H9 (cell line): Measurements from ENCODE around the gene H2BK1. TPM values are rescaled to one million over a fixed set of nuclear protein-coding genes. Genes with fewer than 3 reads are reported as not detected.

Source experiments
- DNase-seq: peaks from one replicate; pipeline ENCODE4 v3.0.0-alpha.2; 2017
- H2AFZ ChIP-seq: one replicate; pipeline ENCODE4 v1.6.1; 2013; ENCODE audit warnings: mild to moderate bottlenecking, low read length, control low read depth, moderate library complexity
- H2AK5ac ChIP-seq: 2 replicates; pipeline ENCODE4 v1.6.1; 2013; ENCODE audit warnings: low read length, control low read depth, mixed read lengths; ENCODE audit not compliant: insufficient read length
- H2BK120ac ChIP-seq: one replicate; pipeline ENCODE4 v1.6.1; 2013; ENCODE audit warnings: low read depth, mild to moderate bottlenecking, low read length, control low read depth, inconsistent platforms; ENCODE audit not compliant: poor library complexity, severe bottlenecking
- H2BK12ac ChIP-seq: 2 replicates; pipeline ENCODE4 v1.6.1; 2013; ENCODE audit warnings: low read length, control low read depth, mixed read lengths, low read depth; ENCODE audit not compliant: insufficient read length
- H2BK15ac ChIP-seq: 2 replicates; pipeline ENCODE4 v1.6.1; 2013; ENCODE audit warnings: low read depth, low read length, control low read depth
- H2BK20ac ChIP-seq: one replicate; pipeline ENCODE4 v1.6.1; 2013; ENCODE audit warnings: low read depth, mild to moderate bottlenecking, low read length, control low read depth, inconsistent platforms; ENCODE audit not compliant: poor library complexity, severe bottlenecking
- H2BK5ac ChIP-seq: 2 replicates; pipeline ENCODE4 v1.6.1; 2013; ENCODE audit warnings: low read length, control low read depth, mixed read lengths; ENCODE audit not compliant: insufficient read length
- H3K14ac ChIP-seq: 2 replicates; pipeline ENCODE4 v1.6.1; 2013; ENCODE audit warnings: low read length, control low read depth; ENCODE audit not compliant: insufficient read depth
- H3K18ac ChIP-seq: 2 replicates; pipeline ENCODE4 v1.6.1; 2013; ENCODE audit warnings: low read depth, mild to moderate bottlenecking, mixed read lengths, low read length, control low read depth; ENCODE audit not compliant: insufficient read length
- H3K23ac ChIP-seq: 2 replicates; pipeline ENCODE4 v1.6.1; 2013; ENCODE audit warnings: low read length, control low read depth, mixed read lengths, low read depth; ENCODE audit not compliant: insufficient read length
- H3K23me2 ChIP-seq: 2 replicates; pipeline ENCODE4 v1.6.1; 2013; ENCODE audit warnings: low read depth, mild to moderate bottlenecking, mixed read lengths, low read length, control low read depth; ENCODE audit not compliant: insufficient read length, poor library complexity, severe bottlenecking
- H3K27ac ChIP-seq: 2 replicates; pipeline ENCODE4 v1.5.1; 2013; ENCODE audit warnings: low read length, control low read depth, mixed read lengths, low read depth; ENCODE audit not compliant: insufficient read length
- H3K27me3 ChIP-seq: 2 replicates; pipeline ENCODE4 v1.6.1; 2013; ENCODE audit warnings: low read length, control low read depth, inconsistent platforms; ENCODE audit not compliant: insufficient read depth
- H3K4ac ChIP-seq: 2 replicates; pipeline ENCODE4 v1.6.1; 2013; ENCODE audit warnings: low read depth, mild to moderate bottlenecking, control low read depth, inconsistent platforms, low read length, moderate library complexity
- H3K4me1 ChIP-seq: 2 replicates; pipeline ENCODE4 v1.6.1; 2013; ENCODE audit warnings: low read length, control low read depth, inconsistent platforms; ENCODE audit not compliant: insufficient read depth
- H3K4me2 ChIP-seq: 2 replicates; pipeline ENCODE4 v1.6.1; 2013; ENCODE audit warnings: low read length, control low read depth, mixed read lengths; ENCODE audit not compliant: insufficient read length, insufficient read depth
- H3K56ac ChIP-seq: 2 replicates; pipeline ENCODE4 v1.6.1; 2013; ENCODE audit warnings: low read depth, mild to moderate bottlenecking, mixed read lengths, low read length, control low read depth; ENCODE audit not compliant: insufficient read length
- H3K79me1 ChIP-seq: 2 replicates; pipeline ENCODE4 v1.6.1; 2013; ENCODE audit warnings: low read depth, mild to moderate bottlenecking, moderate library complexity, low read length, control low read depth, inconsistent platforms; ENCODE audit not compliant: insufficient read depth, poor library complexity, severe bottlenecking
- H3K79me2 ChIP-seq: 2 replicates; pipeline ENCODE4 v1.6.1; 2013; ENCODE audit warnings: low read length, control low read depth, inconsistent platforms; ENCODE audit not compliant: insufficient read depth
- H3K9ac ChIP-seq: 2 replicates; pipeline ENCODE4 v1.6.1; 2013; ENCODE audit warnings: low read length, control low read depth, mixed read lengths; ENCODE audit not compliant: insufficient read length; ENCODE audit errors: extremely low read depth
- H3K9me3 ChIP-seq: one replicate; pipeline ENCODE4 v1.6.1; 2013; ENCODE audit warnings: low read depth, low read length, inconsistent platforms; ENCODE audit not compliant: control insufficient read depth
- H3T11ph ChIP-seq: one replicate; pipeline ENCODE4 v1.6.1; 2013; ENCODE audit warnings: mild to moderate bottlenecking, low read length, control low read depth, inconsistent platforms
- H4K20me1 ChIP-seq: one replicate; pipeline ENCODE4 v1.6.1; 2013; ENCODE audit not compliant: control insufficient read depth, insufficient read length, insufficient read depth
- H4K5ac ChIP-seq: 2 replicates; pipeline ENCODE4 v1.6.1; 2013; ENCODE audit warnings: low read depth, mild to moderate bottlenecking, mixed read lengths, low read length, control low read depth; ENCODE audit not compliant: insufficient read length
- H4K8ac ChIP-seq: replicated peaks from 2 replicates; pipeline ENCODE4 v1.6.1; 2013; ENCODE audit warnings: low read length, control low read depth, mixed read lengths, low read depth; ENCODE audit not compliant: insufficient read length
- H4K91ac ChIP-seq: 2 replicates; pipeline ENCODE4 v1.6.1; 2013; ENCODE audit warnings: low read depth, mild to moderate bottlenecking, moderate library complexity, mixed read lengths, low read length, control low read depth; ENCODE audit not compliant: insufficient read length
- H3K27ac Mint-ChIP-seq, 3 experiments: 2 replicates in 2 of 3; 3 replicates in 1 of 3; pipeline ENCODE4 v1.8.0; 2020 to 2021; ENCODE audit warnings: mixed read lengths in 3 of 3, mild to moderate bottlenecking in 1 of 3, moderate library complexity in 1 of 3
- H3K27me3 Mint-ChIP-seq: 2 replicates; pipeline ENCODE4 v1.8.0; 2021; ENCODE audit warnings: low read depth, mild to moderate bottlenecking, moderate library complexity, mixed read lengths
- H3K36me3 Mint-ChIP-seq, 3 experiments: 2 replicates in 2 of 3; 3 replicates in 1 of 3; pipeline ENCODE4 v1.8.0; 2020 to 2021; ENCODE audit warnings: low read depth in 3 of 3, mixed read lengths in 3 of 3; ENCODE audit not compliant: insufficient read depth in 1 of 3
- H3K4me1 Mint-ChIP-seq, 2 experiments: 2 replicates each; pipeline ENCODE4 v1.8.0; 2020; ENCODE audit warnings: mixed read lengths in 2 of 2
- H3K4me3 Mint-ChIP-seq, 2 experiments: 2 replicates in 1 of 2; 3 replicates in 1 of 2; pipeline ENCODE4 v1.8.0; 2020 to 2021; ENCODE audit warnings: mild to moderate bottlenecking in 2 of 2, mixed read lengths in 2 of 2, moderate library complexity in 1 of 2
- H3K9me3 Mint-ChIP-seq, 2 experiments: 2 replicates in 1 of 2; 3 replicates in 1 of 2; pipeline ENCODE4 v1.8.0; 2020; ENCODE audit warnings: mild to moderate bottlenecking in 2 of 2, mixed read lengths in 2 of 2, moderate library complexity in 1 of 2
- WGBS: extraction: QIAGEN DNeasy Blood & Tissue Kit; methylation state at CpG from one replicate; pipeline ENCODE4 v1.1.7; 2013; ENCODE audit warnings: missing lambda C conversion rate, low lambda C conversion rate, mixed read lengths; ENCODE audit not compliant: insufficient read length; ENCODE audit errors: extremely low coverage; 5-methylcytosine and 5-hydroxymethylcytosine counted together
- total RNA-seq: library from RNA; stranded (reverse); gene quantifications from 2 replicates; pipeline ENCODE4 v1.2.1, GENCODE V29; 2021
- TF ChIP-seq, protein P1 (sequence below): fragments of 200-600 bp; sonication (generic); conservative IDR thresholded peaks from 3 replicates; pipeline ENCODE4 v1.8.0; 2021; ENCODE audit warnings: antibody characterized with exemption, mild to moderate bottlenecking

The H2BK1 gene
- total RNA-seq, 1 experiment from 2014 or later = not detected

DNA sequence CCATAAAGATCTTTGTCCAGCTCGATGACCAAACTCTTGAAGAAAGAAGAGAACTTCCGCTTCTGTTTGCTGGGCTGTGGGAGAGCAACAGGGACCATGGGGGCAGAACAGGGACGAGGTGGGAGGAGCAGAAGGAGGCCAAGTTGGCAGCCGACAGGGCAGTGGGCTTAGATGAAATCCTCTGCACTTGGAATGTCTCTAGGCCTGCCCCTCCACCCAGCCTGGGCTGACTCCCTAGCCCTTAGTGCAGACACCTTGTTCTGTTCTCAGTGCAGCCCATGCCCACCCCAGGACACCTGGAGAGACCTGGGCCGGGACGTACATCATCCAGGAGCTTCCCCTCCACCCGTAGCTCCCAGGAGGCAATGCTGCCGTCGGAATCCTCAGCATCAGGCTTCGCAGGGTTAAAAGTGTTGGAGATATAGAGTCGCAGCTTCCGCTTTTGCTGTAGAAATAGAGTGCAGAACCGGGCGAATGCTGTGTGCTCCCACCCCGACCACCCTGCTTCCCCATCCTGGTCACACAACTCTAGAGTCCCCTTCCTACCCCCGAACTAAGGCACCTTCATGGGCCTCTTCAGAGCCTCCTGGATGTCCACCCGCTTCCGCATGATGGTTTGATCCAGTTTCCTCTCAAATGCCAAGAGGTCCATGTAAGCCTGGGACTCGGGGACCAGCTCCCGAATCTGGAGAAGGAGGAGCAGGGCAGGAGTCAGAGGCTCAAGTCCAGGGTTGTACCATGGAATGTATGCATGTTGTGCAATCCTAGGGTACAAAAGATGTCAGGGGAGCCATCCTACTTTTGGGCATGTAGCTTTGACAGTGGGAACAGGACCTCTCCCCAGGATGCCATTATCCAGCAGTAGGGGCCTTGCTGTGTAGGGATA, 32.1 kb upstream of the H2BK1 start:
- no peaks in the 10 kb centered on the region for H3K79me1 ChIP-seq
- no peaks in the 10 kb centered on the region for H3K9me3 ChIP-seq
- no peak overlapping the region for H3T11ph ChIP-seq
- Mint-ChIP-seq H3K27me3 (peaks cover 38% of the 10 kb centered on the region), H3K27ac (no peak overlapping the region; a peak in 2 of 7 replicates), H3K36me3 (peaks cover 2 to 5% (median 2%) of the 10 kb centered on the region in 3 experiments; a peak in 6 of 7 replicates), H3K4me3 (no peak overlapping the region), H3K9me3 (no peaks in the 10 kb centered on the region; a peak in 1 of 5 replicates), H3K4me1 (peaks cover 28 to 37% of the 10 kb centered on the region in 2 experiments)
- no peak overlapping the region for H4K91ac ChIP-seq
- no peak overlapping the region for H2BK15ac ChIP-seq
- H3K18ac ChIP-seq = no peak overlapping the region
- no peak overlapping the region for H2BK12ac ChIP-seq
- no peak overlapping the region for H3K56ac ChIP-seq
- H3K79me2 ChIP-seq = no peaks in the 10 kb centered on the region
- H4K20me1 ChIP-seq = no peaks in the 10 kb centered on the region
- no peak overlapping the region for H2BK120ac ChIP-seq
- no peak overlapping the region for H2BK20ac ChIP-seq
- no peak overlapping the region for H3K14ac ChIP-seq
- H3K23me2 ChIP-seq = no peaks in the 10 kb centered on the region
- H3K23ac ChIP-seq = no peak overlapping the region
- no peak overlapping the region for H2BK5ac ChIP-seq
- H3K4me1 ChIP-seq = no peaks in the 10 kb centered on the region; the same call in 1 of the 2 replicates
- no peak for DNase-seq
- TF ChIP-seq, protein P1, sequence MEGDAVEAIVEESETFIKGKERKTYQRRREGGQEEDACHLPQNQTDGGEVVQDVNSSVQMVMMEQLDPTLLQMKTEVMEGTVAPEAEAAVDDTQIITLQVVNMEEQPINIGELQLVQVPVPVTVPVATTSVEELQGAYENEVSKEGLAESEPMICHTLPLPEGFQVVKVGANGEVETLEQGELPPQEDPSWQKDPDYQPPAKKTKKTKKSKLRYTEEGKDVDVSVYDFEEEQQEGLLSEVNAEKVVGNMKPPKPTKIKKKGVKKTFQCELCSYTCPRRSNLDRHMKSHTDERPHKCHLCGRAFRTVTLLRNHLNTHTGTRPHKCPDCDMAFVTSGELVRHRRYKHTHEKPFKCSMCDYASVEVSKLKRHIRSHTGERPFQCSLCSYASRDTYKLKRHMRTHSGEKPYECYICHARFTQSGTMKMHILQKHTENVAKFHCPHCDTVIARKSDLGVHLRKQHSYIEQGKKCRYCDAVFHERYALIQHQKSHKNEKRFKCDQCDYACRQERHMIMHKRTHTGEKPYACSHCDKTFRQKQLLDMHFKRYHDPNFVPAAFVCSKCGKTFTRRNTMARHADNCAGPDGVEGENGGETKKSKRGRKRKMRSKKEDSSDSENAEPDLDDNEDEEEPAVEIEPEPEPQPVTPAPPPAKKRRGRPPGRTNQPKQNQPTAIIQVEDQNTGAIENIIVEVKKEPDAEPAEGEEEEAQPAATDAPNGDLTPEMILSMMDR = no peak
- no peak overlapping the region for H3K9ac ChIP-seq
- no CpG with 5 or more reads among the region's 20 CpGs for WGBS
- no peak overlapping the region for H4K5ac ChIP-seq
- H3K27ac ChIP-seq = no peak overlapping the region
- no peak overlapping the region for H4K8ac ChIP-seq
- no peak overlapping the region for H3K4ac ChIP-seq
- H2AK5ac ChIP-seq = no peak overlapping the region
- H3K27me3 ChIP-seq = peaks cover 1% of the 10 kb centered on the region; the same call in 1 of the 2 replicates
- no peak overlapping the region for H2AFZ ChIP-seq
- H3K4me2 ChIP-seq = no peak overlapping the region
